Uterus (tissue), 2 donors: ENCODE results near the gene FOLR1.

Experiments
- CTCF ChIP-seq, 4 experiments: fragments of 200-600 bp in 2 of 4; fragments of 450-650 bp in 2 of 4; sonication (generic) in 2 of 4; IDR thresholded peaks; one replicate each; pipeline ENCODE4 v1.5.1; 2016 to 2019; ENCODE audit warnings: antibody characterized with exemption in 4 of 4, mild to moderate bottlenecking in 2 of 4, moderate library complexity in 1 of 4
- POLR2A ChIP-seq, 2 donors: fragments of 450-650 bp; IDR thresholded peaks; one replicate each; pipeline ENCODE4 v1.6.1; 2016; ENCODE audit warnings: antibody characterized with exemption in 2 of 2, mild to moderate bottlenecking in 1 of 2, moderate library complexity in 1 of 2

DNA sequence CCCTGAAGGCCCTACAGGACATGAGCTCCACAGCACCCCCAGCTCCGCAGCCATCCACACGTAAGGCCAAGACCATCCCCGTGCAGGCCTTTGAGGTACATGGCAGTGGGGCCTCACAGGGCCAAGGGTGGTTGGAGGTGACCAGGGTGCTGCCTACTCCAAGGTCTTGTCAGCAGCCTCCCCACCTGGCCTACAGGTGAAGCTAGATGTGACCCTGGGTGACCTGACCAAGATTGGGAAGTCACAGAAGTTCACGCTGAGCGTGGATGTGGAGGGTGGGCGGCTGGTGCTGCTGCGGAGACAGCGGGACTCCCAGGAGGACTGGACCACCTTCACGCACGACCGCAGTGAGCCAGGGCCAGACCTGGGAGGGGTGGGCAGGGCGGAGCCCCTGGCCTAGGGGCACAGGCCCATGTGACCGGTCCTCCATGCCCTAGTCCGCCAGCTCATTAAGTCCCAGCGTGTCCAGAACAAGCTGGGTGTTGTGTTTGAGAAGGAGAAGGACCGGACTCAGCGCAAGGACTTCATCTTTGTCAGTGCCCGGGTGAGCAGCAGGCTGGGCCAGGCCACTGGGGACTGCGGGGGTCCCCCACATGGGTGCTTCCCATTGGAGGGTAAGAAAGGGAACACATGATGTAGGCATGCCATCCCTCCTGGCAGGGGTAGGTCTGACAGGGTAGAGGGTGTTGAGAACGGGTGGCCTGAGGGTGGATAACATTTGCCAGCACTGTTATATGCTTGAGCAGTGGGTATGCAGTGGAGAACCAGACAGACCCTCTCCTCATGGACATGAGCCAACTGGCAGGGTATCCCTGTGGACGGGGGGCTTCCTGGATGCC is 38.2 kb downstream of the FOLR1 start:
- no peak for TF ChIP-seq CTCF (IDR thresholded peaks at IDR 0.05)
- TF ChIP-seq POLR2A (IDR thresholded peaks at IDR 0.05), result no peak
